ENCODE data around the gene GPHN. TPM values are rescaled to one million over a fixed set of nuclear protein-coding genes. Genes with fewer than 3 reads are reported as not detected.

The GPHN gene
- total and polyA plus RNA-seq, 10 of the 15 experiments (the other 5 are each of a cell fraction or from before 2014, with no cell fraction given) = 22.3 to 48.8 (median 33.1) TPM

DNA sequence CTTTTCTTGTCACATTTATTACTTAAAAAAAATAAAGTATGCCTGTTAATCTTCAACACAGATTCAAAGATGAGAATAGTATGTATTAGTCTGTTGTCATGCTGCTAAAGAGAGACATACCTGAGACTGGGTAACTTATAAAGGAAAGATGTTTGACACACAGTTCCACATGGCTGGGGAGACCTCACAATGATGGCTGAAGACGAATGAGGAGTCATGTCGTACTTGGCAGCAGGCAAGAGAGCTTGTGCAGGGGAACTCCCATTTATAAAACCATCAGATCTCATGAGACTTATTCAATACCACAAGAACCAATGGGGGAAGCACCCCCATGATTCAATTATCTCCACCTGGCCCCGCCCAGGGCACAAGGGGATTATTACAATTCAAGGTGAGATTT lies 345.4 kb downstream of the GPHN start (continued):
- TF ChIP-seq RAD51 (IDR thresholded peaks at IDR 0.05) (no peak), ZBED1 (IDR thresholded peaks at IDR 0.05; ENCODE audit: borderline replicate concordance) (no peak), IRF4 (IDR thresholded peaks at IDR 0.05; ENCODE audit: low read depth, low read length) (no peak), MYC (IDR thresholded peaks at IDR 0.05; ENCODE audit: insufficient read depth, insufficient read length, insufficient replicate concordance, low read length, severe bottlenecking) (no peak)

DNA sequence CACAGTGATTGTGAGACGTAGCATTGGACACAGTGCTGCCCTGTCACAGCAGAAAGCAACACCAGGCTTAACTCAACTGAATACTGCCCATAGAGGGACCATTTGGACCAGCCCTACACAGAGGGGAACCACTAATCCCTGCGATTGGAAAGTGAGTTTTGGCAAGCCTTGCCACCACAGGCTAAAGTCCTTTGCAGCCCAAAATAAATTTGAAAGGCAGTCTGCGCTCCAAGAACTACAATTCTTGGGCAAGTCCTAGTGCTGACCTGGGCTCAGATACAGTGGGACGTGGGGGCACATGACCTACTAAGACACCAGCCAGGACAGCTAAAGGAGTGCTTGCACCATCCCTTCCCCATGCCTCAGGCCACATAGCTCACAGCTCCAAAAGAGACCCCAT lies 349.9 kb downstream of the GPHN start:
- 97% methylated on average over 4 of the region's 4 CpGs for WGBS (ENCODE audit: insufficient coverage, insufficient replicate concordance, low lambda C conversion rate, missing lambda C conversion rate)

DNA sequence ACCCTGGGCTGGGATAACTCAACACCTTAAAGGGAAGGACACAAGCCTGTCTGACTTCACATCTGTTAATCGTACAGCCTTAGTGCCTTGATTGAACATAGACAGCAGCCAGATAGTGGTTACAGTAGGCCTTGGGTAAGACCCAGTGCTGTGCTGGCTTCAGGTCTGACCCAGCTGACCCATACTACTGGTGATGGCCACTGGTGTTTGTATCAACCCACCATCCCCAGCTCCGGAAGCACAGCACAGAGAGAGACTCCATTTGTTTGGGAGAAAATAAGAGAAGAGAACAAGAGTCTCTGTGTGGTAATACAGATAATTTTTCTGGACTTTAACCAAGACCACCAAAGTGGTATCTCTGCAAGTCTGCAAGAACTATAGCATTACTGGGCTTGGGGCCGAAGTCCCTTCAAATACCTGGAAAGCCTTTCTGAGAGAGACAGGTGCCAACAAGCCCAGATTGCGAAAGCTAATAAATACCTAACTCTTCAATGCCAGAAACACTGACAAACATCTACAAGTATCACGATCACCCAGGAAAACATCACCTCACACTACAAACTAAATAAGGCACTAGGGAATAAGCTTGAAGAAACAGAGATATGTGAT lies 351.2 kb downstream of the GPHN start:
- Histone ChIP-seq H3K9ac (ENCODE audit: control insufficient read depth, insufficient read depth, low read length) (no peak overlapping the region), H3K27ac (ENCODE audit: control insufficient read depth, insufficient read depth) (no peak overlapping the region), H3K4me1 (ENCODE audit: control insufficient read depth, insufficient read depth, low read length) (no peaks in the 10 kb centered on the region), H3K9me3 (replicated peaks; ENCODE audit: control insufficient read depth, insufficient read depth, low read length) (peaks cover 6% of the 10 kb centered on the region; the same call in 2 of the 3 replicates), H3K27me3 (replicated peaks in 1 of 2; ENCODE audit: control insufficient read depth in 2 of 2, insufficient read depth in 2 of 2, low read length in 1 of 2) (no peaks in the 10 kb centered on the region), H2AFZ (ENCODE audit: control insufficient read depth, low read depth, low read length) (no peak overlapping the region), H3K4me3 (no peak overlapping the region), H3K4me2 (ENCODE audit: control insufficient read depth, insufficient read depth) (no peak overlapping the region), H3K36me3 (ENCODE audit: control insufficient read depth in 2 of 2, insufficient read depth in 2 of 2, low read length in 1 of 2) (no peaks in the 10 kb centered on the region), H4K20me1 (ENCODE audit: control insufficient read depth, insufficient read depth) (no peaks in the 10 kb centered on the region), H3K79me2 (ENCODE audit: control insufficient read depth, insufficient read depth, low read length) (no peaks in the 10 kb centered on the region)
- ATAC-seq (no peak), DNase-seq (ENCODE audit: low read depth, low spot score) (no peak), FAIRE-seq (no peak)
- SMC1A ChIA-PET (ENCODE audit: uncharacterized antibody, unreplicated experiment) = interaction anchor here (1.1 kb wide), 1 partner anchor 55 kb away, joined by 3 read pairs; no protein-coding TSS in a partner anchor
- intact Hi-C loops (cut with micrococcal nuclease; ENCODE audit: unreplicated experiment) (no loop called here), in situ Hi-C loops (cut with MboI) (no loop called here)
- CTCF ChIA-PET = no interaction called here
- no TSS peak for BruUV-seq (replicated peaks)
- POLR2A ChIA-PET = no interaction called here
- 97% methylated on average over 5 of the region's 5 CpGs for WGBS (ENCODE audit: insufficient coverage, insufficient replicate concordance, low lambda C conversion rate, missing lambda C conversion rate)
- RAD21 ChIA-PET (ENCODE audit: unreplicated experiment) = interaction anchor here (0.5 kb wide), 1 partner anchor 12 kb away, joined by 3 read pairs; no protein-coding TSS in a partner anchor
- TF ChIP-seq EED (IDR thresholded peaks at IDR 0.05; ENCODE audit: low read depth) (no peak), SP1 (IDR thresholded peaks at IDR 0.05; ENCODE audit: low read depth, low read length) (no peak), JUNB (IDR thresholded peaks at IDR 0.05) (no peak), SREBF2 (IDR thresholded peaks at IDR 0.05; ENCODE audit: low read length) (no peak)
- TF ChIP-seq, protein P1, sequence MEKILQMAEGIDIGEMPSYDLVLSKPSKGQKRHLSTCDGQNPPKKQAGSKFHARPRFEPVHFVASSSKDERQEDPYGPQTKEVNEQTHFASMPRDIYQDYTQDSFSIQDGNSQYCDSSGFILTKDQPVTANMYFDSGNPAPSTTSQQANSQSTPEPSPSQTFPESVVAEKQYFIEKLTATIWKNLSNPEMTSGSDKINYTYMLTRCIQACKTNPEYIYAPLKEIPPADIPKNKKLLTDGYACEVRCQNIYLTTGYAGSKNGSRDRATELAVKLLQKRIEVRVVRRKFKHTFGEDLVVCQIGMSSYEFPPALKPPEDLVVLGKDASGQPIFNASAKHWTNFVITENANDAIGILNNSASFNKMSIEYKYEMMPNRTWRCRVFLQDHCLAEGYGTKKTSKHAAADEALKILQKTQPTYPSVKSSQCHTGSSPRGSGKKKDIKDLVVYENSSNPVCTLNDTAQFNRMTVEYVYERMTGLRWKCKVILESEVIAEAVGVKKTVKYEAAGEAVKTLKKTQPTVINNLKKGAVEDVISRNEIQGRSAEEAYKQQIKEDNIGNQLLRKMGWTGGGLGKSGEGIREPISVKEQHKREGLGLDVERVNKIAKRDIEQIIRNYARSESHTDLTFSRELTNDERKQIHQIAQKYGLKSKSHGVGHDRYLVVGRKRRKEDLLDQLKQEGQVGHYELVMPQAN (conservative IDR thresholded peaks at IDR 0.05) = no peak
- TF ChIP-seq, protein P2, sequence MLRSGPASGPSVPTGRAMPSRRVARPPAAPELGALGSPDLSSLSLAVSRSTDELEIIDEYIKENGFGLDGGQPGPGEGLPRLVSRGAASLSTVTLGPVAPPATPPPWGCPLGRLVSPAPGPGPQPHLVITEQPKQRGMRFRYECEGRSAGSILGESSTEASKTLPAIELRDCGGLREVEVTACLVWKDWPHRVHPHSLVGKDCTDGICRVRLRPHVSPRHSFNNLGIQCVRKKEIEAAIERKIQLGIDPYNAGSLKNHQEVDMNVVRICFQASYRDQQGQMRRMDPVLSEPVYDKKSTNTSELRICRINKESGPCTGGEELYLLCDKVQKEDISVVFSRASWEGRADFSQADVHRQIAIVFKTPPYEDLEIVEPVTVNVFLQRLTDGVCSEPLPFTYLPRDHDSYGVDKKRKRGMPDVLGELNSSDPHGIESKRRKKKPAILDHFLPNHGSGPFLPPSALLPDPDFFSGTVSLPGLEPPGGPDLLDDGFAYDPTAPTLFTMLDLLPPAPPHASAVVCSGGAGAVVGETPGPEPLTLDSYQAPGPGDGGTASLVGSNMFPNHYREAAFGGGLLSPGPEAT (IDR thresholded peaks at IDR 0.05; ENCODE audit: low read depth) = no peak

More for the DNA sequence above, 349.9 kb downstream of the GPHN start:
- Histone ChIP-seq H3K4me1 (ENCODE audit: control insufficient read depth, insufficient read depth, low read length) (no peaks in the 10 kb centered on the region), H3K4me2 (ENCODE audit: control insufficient read depth, insufficient read depth) (no peak overlapping the region), H3K27ac (ENCODE audit: control insufficient read depth, insufficient read depth) (no peak overlapping the region), H3K27me3 (replicated peaks in 1 of 2; ENCODE audit: control insufficient read depth in 2 of 2, insufficient read depth in 2 of 2, low read length in 1 of 2) (no peaks in the 10 kb centered on the region), H3K4me3 (no peak overlapping the region), H3K9me3 (replicated peaks; ENCODE audit: control insufficient read depth, insufficient read depth, low read length) (peaks cover 6% of the 10 kb centered on the region; the same call in 2 of the 3 replicates), H3K79me2 (ENCODE audit: control insufficient read depth, insufficient read depth, low read length) (no peaks in the 10 kb centered on the region), H2AFZ (ENCODE audit: control insufficient read depth, low read depth, low read length) (no peak overlapping the region), H3K9ac (ENCODE audit: control insufficient read depth, insufficient read depth, low read length) (no peak overlapping the region), H3K36me3 (ENCODE audit: control insufficient read depth in 2 of 2, insufficient read depth in 2 of 2, low read length in 1 of 2) (no peaks in the 10 kb centered on the region), H4K20me1 (ENCODE audit: control insufficient read depth, insufficient read depth) (no peaks in the 10 kb centered on the region)
- ChIA-PET CTCF (no interaction called here), RAD21 (ENCODE audit: unreplicated experiment) (no interaction called here), POLR2A (no interaction called here), SMC1A (ENCODE audit: uncharacterized antibody, unreplicated experiment) (no interaction called here)
- in situ Hi-C loops (cut with MboI) = no loop called here
- DNase-seq (ENCODE audit: low read depth, low spot score) (no peak), ATAC-seq (no peak), FAIRE-seq (no peak)
- TF ChIP-seq EGR1 (IDR thresholded peaks at IDR 0.05; ENCODE audit: borderline replicate concordance in 1 of 2, low read depth in 2 of 2, low read length in 2 of 2) = no peak
- TF ChIP-seq TCF3 (IDR thresholded peaks at IDR 0.05; ENCODE audit: borderline replicate concordance, insufficient read depth, low read depth, low read length) = no peak
- intact Hi-C loops (cut with micrococcal nuclease; ENCODE audit: unreplicated experiment) = no loop called here
- no TSS peak for BruUV-seq (replicated peaks)
